ENCODE results near the gene DTNBP1.

DNA sequence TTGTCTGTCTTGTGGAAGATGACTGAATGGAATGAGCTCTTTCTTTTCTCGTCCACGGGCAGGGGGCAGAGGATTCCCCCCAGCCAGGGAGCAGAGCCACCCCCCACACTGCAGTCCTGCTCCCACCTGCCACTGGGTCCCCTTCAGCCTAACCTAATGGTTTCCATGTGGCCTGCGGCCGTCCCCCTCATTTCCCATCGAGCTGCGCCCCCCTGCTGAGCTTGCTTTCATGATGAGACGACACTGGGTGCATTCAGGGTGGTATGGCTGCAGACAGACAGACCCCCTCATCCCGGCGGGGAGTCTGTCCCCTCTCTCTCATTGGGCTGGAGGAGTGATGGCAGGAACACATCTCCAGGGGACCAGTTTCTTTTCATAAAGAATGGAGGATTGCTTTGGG, 140.8 kb downstream of the DTNBP1 start:
- TF ChIP-seq, protein P1, sequence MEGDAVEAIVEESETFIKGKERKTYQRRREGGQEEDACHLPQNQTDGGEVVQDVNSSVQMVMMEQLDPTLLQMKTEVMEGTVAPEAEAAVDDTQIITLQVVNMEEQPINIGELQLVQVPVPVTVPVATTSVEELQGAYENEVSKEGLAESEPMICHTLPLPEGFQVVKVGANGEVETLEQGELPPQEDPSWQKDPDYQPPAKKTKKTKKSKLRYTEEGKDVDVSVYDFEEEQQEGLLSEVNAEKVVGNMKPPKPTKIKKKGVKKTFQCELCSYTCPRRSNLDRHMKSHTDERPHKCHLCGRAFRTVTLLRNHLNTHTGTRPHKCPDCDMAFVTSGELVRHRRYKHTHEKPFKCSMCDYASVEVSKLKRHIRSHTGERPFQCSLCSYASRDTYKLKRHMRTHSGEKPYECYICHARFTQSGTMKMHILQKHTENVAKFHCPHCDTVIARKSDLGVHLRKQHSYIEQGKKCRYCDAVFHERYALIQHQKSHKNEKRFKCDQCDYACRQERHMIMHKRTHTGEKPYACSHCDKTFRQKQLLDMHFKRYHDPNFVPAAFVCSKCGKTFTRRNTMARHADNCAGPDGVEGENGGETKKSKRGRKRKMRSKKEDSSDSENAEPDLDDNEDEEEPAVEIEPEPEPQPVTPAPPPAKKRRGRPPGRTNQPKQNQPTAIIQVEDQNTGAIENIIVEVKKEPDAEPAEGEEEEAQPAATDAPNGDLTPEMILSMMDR (IDR thresholded peaks at IDR 0.05; ENCODE audit: low read length) = no peak
- TF ChIP-seq EZH2 (optimal IDR thresholded peaks at IDR 0.05; ENCODE audit: low read depth, low read length) = no peak
